Large intestine (tissue), 3 donors: ENCODE results near the gene TLE5. TPM values are rescaled to one million over a fixed set of nuclear protein-coding genes. Genes with fewer than 3 reads are reported as not detected.
"Not testable (repeated sequence)": the region's sequence is repeated elsewhere in the genome, so short reads cannot be mapped to it uniquely, and the experiment has no call there.

Experiments
- DNase-seq, 2 donors: peaks; one replicate each; pipeline versions ENCODE4 v3.0.0 to v3.0.0-alpha.2; 2013
- H3K27ac ChIP-seq: one replicate; pipeline ENCODE4 v1.5.1; 2013; ENCODE audit warnings: low read length
- H3K27me3 ChIP-seq: 2 replicates; pipeline ENCODE4 v1.6.1; 2013; ENCODE audit warnings: low read length; ENCODE audit not compliant: control insufficient read depth, insufficient read depth
- H3K36me3 ChIP-seq: 2 replicates; pipeline ENCODE4 v1.6.1; 2013; ENCODE audit warnings: low read length; ENCODE audit not compliant: control insufficient read depth, insufficient read depth
- H3K4me1 ChIP-seq: one replicate; pipeline ENCODE4 v1.6.1; 2013; ENCODE audit warnings: low read length; ENCODE audit not compliant: control insufficient read depth, insufficient read depth
- H3K4me3 ChIP-seq: one replicate; pipeline ENCODE4 v1.5.1; 2013; ENCODE audit warnings: low read length
- H3K9me3 ChIP-seq: one replicate; pipeline ENCODE4 v1.6.1; 2013; ENCODE audit warnings: mild to moderate bottlenecking, low read depth, low read length, moderate library complexity; ENCODE audit not compliant: control insufficient read depth
- WGBS: methylation state at CpG from one replicate; pipeline ENCODE4 v1.1.5; 2013; ENCODE audit warnings: low lambda C conversion rate; ENCODE audit not compliant: insufficient coverage; 5-methylcytosine and 5-hydroxymethylcytosine counted together
- polyA plus RNA-seq: library from polyadenylated mRNA; unstranded; fragments of 120-200 nt; gene quantifications from one replicate; pipeline ENCODE4 v1.2.1, GENCODE V29; 2013

TLE5 gene
- polyA plus RNA-seq, 1 donor, result 335 TPM

GRCh38 chr19:3042621-3043267, 19.6 kb downstream of the TLE5 start:
- Histone ChIP-seq H3K4me3 (peak overlapping the region; percentile 1), H3K27me3 (peaks cover 7% of the 10 kb centered on the region), H3K9me3 (peaks cover 4% of the 10 kb centered on the region), H3K36me3 (no peaks in the 10 kb centered on the region), H3K27ac (peak overlapping the region; percentile 65), H3K4me1 (peaks cover 10% of the 10 kb centered on the region)
- DNase-seq, result no peak
- 40% methylated on average over 3 of the region's 15 CpGs for WGBS

GRCh38 chr19:3041761-3042620, 20.3 kb downstream of the TLE5 start:
- H3K27me3 ChIP-seq, result peaks cover 7% of the 10 kb centered on the region
- DNase-seq, result no peak
- peak overlapping the region; percentile 6 for H3K4me3 ChIP-seq
- peaks cover 4% of the 10 kb centered on the region for H3K9me3 ChIP-seq
- WGBS, result no CpG with 5 or more reads among the region's 40 CpGs
- peaks cover 5% of the 10 kb centered on the region for H3K4me1 ChIP-seq
- no peaks in the 10 kb centered on the region for H3K36me3 ChIP-seq
- peak overlapping the region; percentile 65 for H3K27ac ChIP-seq

GRCh38 chr19:3041327-3041726, 21.0 kb downstream of the TLE5 start:
- WGBS, result no CpG with 5 or more reads among the region's 12 CpGs
- H3K27ac ChIP-seq, result peak overlapping the region; percentile 38
- peaks cover 8% of the 10 kb centered on the region for H3K4me1 ChIP-seq
- H3K36me3 ChIP-seq, result no peaks in the 10 kb centered on the region
- no peak for DNase-seq
- H3K9me3 ChIP-seq, result peaks cover 4% of the 10 kb centered on the region
- H3K4me3 ChIP-seq, result peak overlapping the region; percentile 6
- peaks cover 7% of the 10 kb centered on the region for H3K27me3 ChIP-seq

- DNase-seq, result no peak
- H3K27ac ChIP-seq, result no peak overlapping the region
- peaks cover 4% of the 10 kb centered on the region for H3K9me3 ChIP-seq
- no peak overlapping the region for H3K4me3 ChIP-seq
- peaks cover 7% of the 10 kb centered on the region for H3K27me3 ChIP-seq
- H3K36me3 ChIP-seq, result no peaks in the 10 kb centered on the region
- peaks cover 15% of the 10 kb centered on the region for H3K4me1 ChIP-seq
- no CpG with 5 or more reads among the region's 17 CpGs for WGBS
Observed at GRCh38 chr19:3039641-3040077, 22.6 kb downstream of the TLE5 start.

- Histone ChIP-seq H3K27me3 (peaks cover 7% of the 10 kb centered on the region), H3K9me3 (peaks cover 4% of the 10 kb centered on the region), H3K27ac (no peak overlapping the region), H3K36me3 (no peaks in the 10 kb centered on the region), H3K4me1 (peaks cover 20% of the 10 kb centered on the region), H3K4me3 (no peak overlapping the region)
- no peak for DNase-seq
- 96% methylated on average over 3 of the region's 5 CpGs for WGBS
Observed at GRCh38 chr19:3039125-3039524, 23.2 kb downstream of the TLE5 start.

GRCh38 chr19:3038214-3038613, 24.1 kb downstream of the TLE5 start:
- Histone ChIP-seq H3K36me3 (no peaks in the 10 kb centered on the region), H3K4me1 (peaks cover 25% of the 10 kb centered on the region), H3K27me3 (peaks cover 7% of the 10 kb centered on the region), H3K9me3 (peaks cover 4% of the 10 kb centered on the region), H3K27ac (no peak overlapping the region), H3K4me3 (no peak overlapping the region)
- DNase-seq, result no peak
- no CpG with 5 or more reads among the region's 5 CpGs for WGBS

GRCh38 chr19:3036977-3037544, 25.2 kb downstream of the TLE5 start:
- not testable (repeated sequence) for H3K36me3 ChIP-seq, DNase-seq, H3K9me3 ChIP-seq, H3K27me3 ChIP-seq, H3K4me3 ChIP-seq
- 100% methylated on average over 1 of the region's 14 CpGs for WGBS
- H3K4me1 ChIP-seq, result peaks cover 25% of the 10 kb centered on the region
- H3K27ac ChIP-seq, result peak overlapping the region; percentile 92

- Histone ChIP-seq H3K4me3 (peak overlapping the region; percentile 56), H3K4me1 (peaks cover 25% of the 10 kb centered on the region), H3K27me3 (peaks cover 2% of the 10 kb centered on the region), H3K36me3 (no peaks in the 10 kb centered on the region), H3K27ac (peak overlapping the region; percentile 92), H3K9me3 (no peaks in the 10 kb centered on the region)
- WGBS, result no CpG with 5 or more reads among the region's 44 CpGs
- peak; percentile 94 to 97 for DNase-seq
Observed at GRCh38 chr19:3036119-3036976, 25.9 kb downstream of the TLE5 start.

- Histone ChIP-seq H3K4me1 (peaks cover 25% of the 10 kb centered on the region), H3K27me3 (peaks cover 2% of the 10 kb centered on the region), H3K36me3 (no peaks in the 10 kb centered on the region), H3K27ac (peak overlapping the region; percentile 92), H3K4me3 (peak overlapping the region; percentile 56), H3K9me3 (no peaks in the 10 kb centered on the region)
- DNase-seq, result peak; percentile 99
- WGBS, result no CpG with 5 or more reads among the region's 29 CpGs
Observed at GRCh38 chr19:3035542-3036118, 26.7 kb downstream of the TLE5 start.
